ENCODE measurements around the gene SNX24.

Gene SNX24

DNA sequence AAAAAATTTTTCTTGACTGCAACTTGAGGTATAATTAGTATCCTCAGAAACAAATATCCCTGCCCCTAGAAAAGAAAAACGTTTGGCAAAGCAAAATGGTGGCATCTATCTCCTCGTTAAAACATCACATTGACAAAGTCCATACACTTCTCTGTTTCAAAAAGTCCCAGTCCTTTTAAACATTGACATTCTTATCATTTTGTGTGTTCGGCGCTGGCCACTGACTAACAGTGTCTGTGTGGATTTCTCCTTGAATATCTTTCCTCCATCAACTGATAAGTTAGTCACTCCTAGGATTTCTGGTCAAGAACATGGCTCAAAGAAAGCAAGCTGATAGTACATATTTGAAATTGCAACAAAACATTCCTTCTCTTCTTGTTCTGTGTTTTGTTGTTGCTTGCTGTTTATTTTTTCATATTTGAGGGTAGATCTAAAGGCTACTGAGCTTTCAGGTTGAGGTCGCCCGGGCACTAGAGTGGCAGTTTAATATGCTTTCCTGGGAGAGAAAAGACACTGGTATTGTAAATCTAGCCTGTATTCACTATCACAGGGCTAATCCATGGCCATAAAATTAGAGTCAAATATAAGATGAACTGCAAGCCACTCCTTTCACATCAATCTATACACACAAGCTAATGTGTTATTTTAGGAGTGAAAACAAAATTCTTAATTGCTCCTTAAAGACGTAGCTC is 199.7 kb downstream of the SNX24 start:
- no peak for DNase-seq (ENCODE audit: low read depth)
- H3K4me3 ChIP-seq (ENCODE audit: low read length): no peak overlapping the region
- TF ChIP-seq CTCF (conservative IDR thresholded peaks at IDR 0.05; ENCODE audit: low read depth, low read length): no peak

DNA sequence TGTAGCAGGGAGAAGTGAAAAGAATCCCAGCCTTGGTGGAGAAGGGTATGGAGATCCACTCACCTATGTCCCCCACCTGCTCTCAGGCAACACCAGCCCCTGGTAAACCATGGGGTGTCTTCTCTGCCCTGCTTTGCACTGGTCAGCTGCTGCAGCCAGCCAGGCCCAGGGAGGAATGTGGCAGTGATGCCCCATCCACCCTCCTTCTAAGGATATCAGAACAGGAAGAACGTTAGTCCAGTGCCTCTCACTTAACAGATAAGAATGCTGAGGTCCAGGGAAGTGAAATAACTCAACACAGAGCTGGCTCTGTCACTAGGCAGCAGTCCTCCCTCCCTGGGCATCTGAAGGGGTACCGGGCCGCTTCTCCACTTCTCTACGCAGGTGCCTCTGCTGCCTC is 200.8 kb downstream of the SNX24 start:
- DNase-seq (ENCODE audit: low read depth): no peak
- TF ChIP-seq CTCF (conservative IDR thresholded peaks at IDR 0.05; ENCODE audit: low read depth, low read length): no peak
- H3K4me3 ChIP-seq (ENCODE audit: low read length): no peak overlapping the region

- TF ChIP-seq CTCF (conservative IDR thresholded peaks at IDR 0.05; ENCODE audit: low read depth, low read length): no peak
- no peak for DNase-seq (ENCODE audit: low read depth)
- no peak overlapping the region for H3K4me3 ChIP-seq (ENCODE audit: low read length)
Measured at GRCh38 chr5:123047706-123048105, 202.3 kb downstream of the SNX24 start.

DNA sequence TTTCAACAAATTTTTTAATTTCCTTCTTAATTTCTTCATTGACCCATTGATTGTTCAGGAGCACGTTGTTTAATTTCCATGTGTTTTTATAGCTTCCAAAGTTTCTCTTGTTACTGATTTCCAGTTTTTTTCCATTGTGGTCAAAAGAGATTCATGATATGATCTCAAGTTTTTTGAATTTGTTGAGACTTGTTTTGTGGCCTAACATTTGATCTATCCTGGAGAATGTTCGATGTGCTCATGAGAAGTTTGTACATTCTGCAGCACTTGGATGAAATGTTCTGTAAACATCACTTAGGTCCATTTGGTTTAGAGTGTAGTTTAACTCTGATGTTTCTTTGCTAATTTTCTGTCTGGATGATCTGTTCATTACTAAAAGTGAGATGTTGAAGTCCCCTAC is 205.8 kb downstream of the SNX24 start:
- TF ChIP-seq CTCF (conservative IDR thresholded peaks at IDR 0.05; ENCODE audit: low read depth, low read length): no peak
- DNase-seq (ENCODE audit: low read depth): no peak
- H3K4me3 ChIP-seq (ENCODE audit: low read length): no peak overlapping the region
